Suppressor macrophage (primary cell): ENCODE results near the gene GYPC.

ENCODE experiments used
- DNase-seq, 4 experiments: peaks; one replicate each; pipeline ENCODE4 v3.0.0-alpha.2; 2020 to 2022

The GYPC gene

GRCh38 chr2:126650994-126651393, 5.0 kb upstream of the GYPC start:
- DNase-seq = no peak

- DNase-seq = no peak
These were observed 3.6 kb upstream of the GYPC start for GRCh38 chr2:126652323-126652891.

DNA sequence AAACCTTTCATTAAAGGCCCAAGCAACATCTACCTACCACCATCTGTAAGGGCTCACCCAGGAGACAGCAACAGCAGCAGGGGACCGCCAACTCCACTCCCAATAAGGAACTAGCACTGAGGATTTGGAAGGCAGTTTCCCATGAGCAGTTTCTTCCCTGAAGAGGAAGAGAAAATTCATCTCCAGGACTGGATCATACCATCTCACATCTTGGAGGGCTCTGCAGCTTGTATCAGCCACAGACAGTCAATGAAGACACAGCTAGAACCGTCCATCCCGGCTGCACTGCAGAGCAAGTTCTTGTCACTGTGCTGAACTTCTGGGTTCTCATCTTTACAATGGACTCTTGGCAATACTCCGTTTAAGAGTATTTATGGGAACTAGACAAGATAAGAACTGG, 2.8 kb upstream of the GYPC start:
- DNase-seq = peak; percentile 15 to 54 (median 39)

GRCh38 chr2:126653761-126654160, 2.2 kb upstream of the GYPC start:
- no peak for DNase-seq

- DNase-seq = peak in 1 of 4 experiments; percentile 6
These were observed 907 bp upstream of the GYPC start for GRCh38 chr2:126655051-126655450.

GRCh38 chr2:126656431-126657147, 631 bp downstream of the GYPC start:
- peak; percentile 50 to 75 (median 58) for DNase-seq

- peak; percentile 69 to 80 (median 76) for DNase-seq
These were observed 1.2 kb downstream of the GYPC start for GRCh38 chr2:126657148-126657635.

DNA sequence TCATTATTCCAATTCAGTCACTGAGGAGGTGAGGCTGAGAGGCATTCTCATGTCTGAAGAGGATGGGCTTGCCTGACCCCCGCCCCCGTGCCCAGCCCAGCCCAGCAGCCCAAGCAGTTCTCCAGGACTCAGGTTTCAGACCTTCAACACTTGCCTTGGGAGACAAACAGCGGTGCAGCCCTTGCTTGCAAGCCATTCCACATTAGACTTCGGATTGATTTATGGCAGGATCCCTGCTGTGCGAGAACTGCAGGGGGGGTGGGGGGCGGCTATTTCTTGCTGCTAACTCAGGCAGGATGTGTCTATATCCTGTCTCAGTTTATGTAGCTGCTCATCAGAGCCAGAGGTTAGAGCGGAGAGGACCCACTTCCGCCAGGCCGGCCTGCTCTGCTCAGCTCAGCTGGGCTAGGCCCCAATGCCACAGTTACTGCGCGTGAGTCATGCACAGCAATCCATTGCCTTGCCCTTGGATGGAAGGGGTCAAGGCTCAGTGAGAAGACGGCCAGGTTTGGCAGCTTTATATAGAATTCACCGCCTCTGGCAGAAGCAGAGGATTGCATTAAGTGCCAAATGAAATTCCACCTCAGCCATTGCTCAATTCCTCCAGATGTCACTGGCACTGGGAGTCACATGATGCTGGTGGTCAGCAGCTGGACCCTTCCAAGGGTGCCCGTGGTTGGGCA, 1.8 kb downstream of the GYPC start:
- peak; percentile 86 to 92 (median 87) for DNase-seq

DNA sequence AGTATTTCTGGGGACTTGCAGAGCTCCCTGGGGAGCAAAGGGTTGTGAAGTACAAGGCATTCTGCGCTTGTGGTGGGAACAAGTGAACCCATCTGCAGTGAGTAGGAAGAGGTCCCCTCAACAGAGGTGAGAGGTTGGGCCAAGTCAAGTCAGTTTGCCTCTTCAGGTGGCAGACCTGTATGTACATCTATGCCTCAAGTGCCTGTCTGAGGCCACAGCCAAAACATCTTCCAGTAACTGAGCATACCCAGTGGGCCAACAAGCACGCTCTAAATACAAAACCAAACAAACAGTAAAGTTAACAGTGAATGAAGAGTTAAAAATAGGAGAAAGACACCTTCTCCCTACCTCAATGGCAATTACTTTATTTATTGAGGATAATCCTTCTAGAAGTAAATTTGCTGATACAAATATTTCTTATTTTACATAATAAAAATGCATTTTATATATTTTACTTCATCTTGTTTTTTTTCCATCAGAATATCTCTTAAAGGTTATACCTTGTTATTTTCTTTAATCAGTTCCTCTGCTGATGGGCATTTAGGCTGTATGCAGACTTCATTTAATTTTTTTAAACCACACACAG, 2.5 kb downstream of the GYPC start:
- DNase-seq = no peak

DNA sequence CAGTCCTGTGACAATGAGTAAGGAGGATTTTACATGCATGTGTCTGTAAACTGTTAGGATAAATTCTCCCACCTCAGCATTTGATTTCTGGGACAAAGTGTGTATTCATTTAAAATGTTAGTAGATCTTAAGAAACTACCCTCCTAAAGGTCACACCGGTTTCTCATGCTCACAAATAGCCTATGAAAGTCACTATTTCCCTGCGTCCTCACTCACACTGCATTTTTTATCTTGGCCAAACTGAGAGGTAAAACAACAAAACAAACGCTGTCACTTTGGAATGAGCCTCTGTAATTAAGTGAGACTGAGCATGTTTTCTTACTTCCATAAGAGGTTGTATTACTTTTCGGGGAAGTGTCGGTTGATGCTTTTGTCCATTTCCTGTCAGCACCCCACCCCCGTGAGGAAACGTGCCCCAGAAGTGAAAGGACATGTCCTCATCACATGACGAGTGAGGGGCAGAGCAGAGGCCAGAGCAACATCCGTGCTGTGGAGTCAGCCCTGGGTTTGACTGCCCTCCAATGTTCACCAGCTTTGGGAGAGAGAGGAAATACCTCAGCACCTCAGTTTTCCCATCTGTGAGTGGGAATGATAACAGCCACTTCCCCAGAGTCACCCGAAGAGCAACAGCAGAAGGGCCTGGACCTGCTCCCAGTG, 3.1 kb downstream of the GYPC start:
- DNase-seq = peak; percentile 81 to 90 (median 87)

DNA sequence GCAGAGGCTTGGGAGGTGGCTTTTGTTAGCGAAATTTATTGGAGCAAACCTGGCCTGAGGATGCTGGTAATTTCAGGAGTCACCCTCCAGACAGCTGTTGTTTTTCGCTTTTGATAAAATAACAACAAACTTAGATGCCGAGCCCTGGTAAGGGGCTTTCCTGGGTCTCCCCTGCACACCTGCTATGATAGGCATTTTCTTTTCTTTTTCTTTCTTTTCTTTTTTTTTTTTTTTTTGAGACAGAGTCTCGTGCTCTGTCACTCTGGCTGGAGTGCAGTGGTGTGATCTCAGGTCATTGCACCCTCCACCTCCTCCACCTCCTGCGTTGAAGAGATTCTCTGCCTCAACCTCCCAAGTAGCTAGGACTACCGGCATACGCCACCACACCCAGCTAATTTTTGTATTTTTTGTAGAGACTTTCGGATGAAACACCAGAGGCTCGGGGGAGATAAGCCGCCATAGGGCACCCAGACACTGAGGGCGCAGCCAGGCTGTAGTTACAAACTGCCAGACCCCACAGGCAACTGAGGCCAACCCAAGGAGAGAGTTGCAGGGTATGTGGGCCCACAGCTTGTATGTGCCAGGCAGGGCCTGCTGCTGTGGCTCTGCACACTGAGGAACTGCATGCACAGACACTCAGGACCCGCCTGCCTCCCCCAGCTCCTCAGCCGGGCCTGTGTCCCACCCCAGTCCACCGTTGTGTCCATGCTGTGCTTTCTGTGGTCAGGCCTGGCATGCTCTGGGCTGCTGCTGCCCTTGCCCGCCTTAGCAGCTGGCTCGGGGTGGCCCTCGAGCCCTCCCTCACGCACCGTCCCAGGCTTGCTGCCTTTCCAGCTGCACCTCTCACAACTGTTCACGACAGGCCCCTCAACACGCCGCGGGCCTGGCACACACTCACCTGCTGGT, 3.9 kb downstream of the GYPC start:
- no peak for DNase-seq

GRCh38 chr2:126660971-126661370, 5.0 kb downstream of the GYPC start:
- no peak for DNase-seq

GRCh38 chr2:126661702-126662500, 5.9 kb downstream of the GYPC start:
- peak in 3 of 4 experiments; percentile 26 to 41 (median 33) for DNase-seq

DNA sequence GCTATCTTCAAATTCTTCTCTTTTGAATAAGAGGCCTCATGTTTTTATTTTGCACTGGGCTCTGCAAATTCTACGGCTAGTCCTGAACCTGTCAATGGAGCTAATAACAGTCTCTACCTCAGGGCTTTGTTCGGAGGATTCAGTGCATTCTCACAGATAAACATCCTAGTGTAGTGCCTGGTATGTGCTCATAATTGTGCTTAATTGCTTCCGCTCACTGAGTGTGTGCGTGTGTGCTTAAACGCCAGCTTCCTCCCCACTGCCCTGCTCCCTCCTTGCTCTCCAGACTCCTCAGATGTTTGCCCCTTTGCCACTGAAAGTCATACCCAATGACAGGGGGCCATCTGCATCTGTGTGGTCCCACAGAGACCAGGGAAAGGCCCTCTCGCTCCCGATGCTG, 6.7 kb downstream of the GYPC start:
- peak in 1 of 4 experiments; percentile 25 for DNase-seq

- no peak for DNase-seq
These were observed 7.4 kb downstream of the GYPC start for GRCh38 chr2:126663184-126663963.

GRCh38 chr2:126664234-126664633, 8.3 kb downstream of the GYPC start:
- no peak for DNase-seq

GRCh38 chr2:126664639-126665038, 8.7 kb downstream of the GYPC start:
- no peak for DNase-seq

- DNase-seq = no peak
These were observed 9.5 kb downstream of the GYPC start for GRCh38 chr2:126665483-126665882.

DNA sequence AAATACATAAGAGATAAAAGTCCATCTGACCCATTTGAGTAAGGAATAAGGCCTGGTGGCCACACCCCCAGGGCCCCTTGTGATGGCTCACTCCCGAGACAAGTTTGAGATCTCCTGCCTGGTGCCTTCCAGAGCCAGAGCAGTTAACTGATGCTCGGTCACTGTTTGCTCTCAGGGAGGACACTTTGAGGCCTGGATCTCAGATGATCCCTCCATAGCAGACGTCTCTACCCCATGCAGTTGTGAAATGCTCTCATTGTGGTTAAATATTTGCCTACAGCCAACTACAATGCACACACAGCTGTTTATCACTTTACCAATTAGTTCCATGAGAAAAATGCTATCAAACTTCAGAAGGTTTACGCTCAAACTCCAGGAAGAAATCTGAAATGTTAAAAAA, 12.3 kb downstream of the GYPC start:
- no peak for DNase-seq

DNA sequence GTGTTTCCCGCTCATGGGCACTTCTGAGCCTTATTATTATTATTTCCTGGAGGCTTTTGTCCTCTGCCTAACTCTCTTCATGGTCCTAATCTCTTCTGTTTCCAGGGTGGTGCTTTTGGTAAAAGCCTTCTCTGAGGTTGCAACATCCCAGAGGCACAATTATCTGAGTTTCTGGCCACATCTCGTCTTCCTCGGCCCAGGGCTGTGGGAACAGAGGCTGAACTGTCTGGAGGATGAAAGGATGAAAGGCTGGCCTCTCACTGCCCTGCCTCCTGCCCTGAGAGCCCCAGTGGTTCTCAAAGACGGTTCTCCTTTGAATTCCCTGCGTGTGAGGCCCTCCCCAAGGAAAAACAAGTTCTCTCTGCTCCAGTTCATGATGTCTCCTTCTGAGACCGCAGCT, 13.8 kb downstream of the GYPC start:
- DNase-seq = no peak
